ENCODE data around the gene POU2AF1.

POU2AF1 gene

DNA sequence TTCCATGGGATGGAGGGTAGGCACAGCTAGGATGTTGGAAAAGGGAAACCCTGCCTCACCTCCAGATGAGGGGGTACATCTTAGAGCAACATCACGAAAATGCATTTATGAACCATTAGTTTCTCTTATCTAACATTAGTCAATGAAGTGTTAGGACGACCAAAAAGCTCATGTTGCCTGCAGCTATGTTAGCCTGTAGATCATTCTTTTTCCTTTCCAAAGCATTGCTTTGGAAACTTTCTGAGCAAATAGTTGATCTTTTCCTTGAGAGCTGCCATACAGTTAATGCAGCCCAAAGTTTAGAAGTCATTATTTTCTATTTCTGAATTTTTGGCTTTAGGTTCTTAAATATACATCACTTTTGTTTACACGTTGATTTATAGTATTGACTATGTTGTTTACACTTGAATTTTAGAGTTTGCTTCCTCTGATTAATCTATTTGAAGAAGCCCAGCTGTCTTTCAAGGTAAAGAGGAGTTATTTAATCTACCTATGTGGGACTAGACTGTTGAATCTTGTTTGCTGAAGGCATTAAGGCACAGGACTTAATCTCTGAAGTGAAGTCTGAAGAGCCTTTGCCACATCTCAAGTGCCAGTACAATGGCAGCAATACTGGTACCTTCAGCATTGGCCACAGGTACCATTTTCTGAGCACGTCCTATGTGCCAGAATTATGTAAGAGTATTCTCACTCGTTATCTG lies 69.7 kb downstream of the POU2AF1 start:
- no peaks in the 10 kb centered on the region for H3K36me3 Mint-ChIP-seq
- H3K9me3 Mint-ChIP-seq, result no peaks in the 10 kb centered on the region
- H3K27me3 Mint-ChIP-seq, result peaks cover 15% of the 10 kb centered on the region
- no peaks in the 10 kb centered on the region for H3K4me1 Mint-ChIP-seq
- H3K27ac Mint-ChIP-seq, result no peak overlapping the region
- H3K4me3 Mint-ChIP-seq, result no peak overlapping the region

DNA sequence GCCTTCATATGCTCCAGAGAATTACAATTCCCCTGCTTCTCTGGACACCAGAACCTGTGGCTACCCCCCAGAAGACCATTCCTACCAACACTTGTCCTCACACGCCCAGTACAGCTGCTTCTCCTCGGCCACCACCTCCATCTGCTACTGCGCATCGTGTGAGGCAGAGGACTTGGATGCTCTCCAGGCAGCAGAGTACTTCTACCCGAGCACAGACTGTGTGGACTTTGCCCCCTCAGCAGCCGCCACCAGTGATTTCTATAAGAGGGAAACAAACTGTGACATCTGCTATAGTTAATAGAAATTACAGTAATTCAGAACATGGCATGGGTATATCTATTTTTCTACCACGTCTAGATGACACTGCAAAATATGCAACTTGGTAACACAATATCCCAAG lies 70.9 kb downstream of the POU2AF1 start:
- H3K9me3 Mint-ChIP-seq, result no peaks in the 10 kb centered on the region
- H3K36me3 Mint-ChIP-seq, result no peaks in the 10 kb centered on the region
- H3K27me3 Mint-ChIP-seq, result peaks cover 12% of the 10 kb centered on the region
- H3K27ac Mint-ChIP-seq, result no peak overlapping the region
- no peak overlapping the region for H3K4me3 Mint-ChIP-seq
- no peaks in the 10 kb centered on the region for H3K4me1 Mint-ChIP-seq

DNA sequence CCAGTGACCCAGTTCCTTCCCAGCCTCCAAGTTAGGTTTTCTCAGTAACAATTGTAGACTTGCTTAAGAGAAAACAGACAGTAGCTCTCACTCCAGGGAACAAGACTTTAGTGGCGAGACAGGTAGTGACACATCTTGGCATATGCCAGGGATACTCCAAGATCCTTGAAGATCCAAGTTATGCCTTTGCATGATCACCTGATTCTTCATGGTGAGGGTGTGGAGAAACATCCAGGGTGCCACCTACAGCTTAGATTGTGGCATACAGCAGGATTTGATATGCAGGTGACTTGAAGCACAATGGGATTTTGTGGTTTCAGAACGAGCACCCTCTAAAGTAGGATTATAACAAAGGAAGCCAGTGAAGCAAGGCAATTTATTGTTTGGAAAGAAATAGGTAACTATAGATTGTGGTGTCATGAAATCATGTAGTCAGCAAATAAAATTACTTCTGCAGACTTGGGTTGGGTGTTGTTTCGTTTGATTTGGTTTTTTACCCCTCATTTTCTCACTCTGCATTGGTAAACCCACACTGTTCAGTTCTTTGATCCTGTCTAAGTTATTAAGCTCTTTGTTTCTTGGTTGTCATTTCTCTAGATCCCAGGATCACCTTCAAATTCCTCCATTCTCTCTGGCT lies 71.5 kb downstream of the POU2AF1 start:
- Mint-ChIP-seq H3K36me3 (no peaks in the 10 kb centered on the region), H3K27ac (no peak overlapping the region), H3K4me3 (no peak overlapping the region), H3K27me3 (peaks cover 13% of the 10 kb centered on the region), H3K4me1 (no peaks in the 10 kb centered on the region), H3K9me3 (no peaks in the 10 kb centered on the region)

DNA sequence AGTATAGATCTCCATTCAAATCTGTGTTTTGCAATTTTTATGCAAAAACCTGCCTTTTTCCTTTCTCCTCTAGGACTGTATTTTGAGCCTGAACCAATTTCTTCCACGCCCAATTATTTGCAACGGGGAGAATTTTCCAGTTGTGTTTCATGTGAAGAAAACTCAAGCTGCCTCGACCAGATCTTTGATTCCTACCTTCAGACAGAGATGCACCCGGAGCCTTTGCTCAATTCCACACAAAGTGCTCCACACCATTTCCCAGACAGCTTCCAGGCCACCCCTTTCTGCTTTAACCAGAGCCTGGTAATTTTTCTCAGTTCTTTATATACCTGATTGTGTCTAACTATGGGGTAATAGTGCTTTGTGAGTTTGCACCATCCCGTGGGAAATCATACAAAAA lies 72.8 kb downstream of the POU2AF1 start:
- H3K4me3 Mint-ChIP-seq, result no peak overlapping the region
- H3K9me3 Mint-ChIP-seq, result no peaks in the 10 kb centered on the region
- H3K36me3 Mint-ChIP-seq, result no peaks in the 10 kb centered on the region
- peaks cover 17% of the 10 kb centered on the region for H3K27me3 Mint-ChIP-seq
- H3K27ac Mint-ChIP-seq, result no peak overlapping the region
- no peaks in the 10 kb centered on the region for H3K4me1 Mint-ChIP-seq

DNA sequence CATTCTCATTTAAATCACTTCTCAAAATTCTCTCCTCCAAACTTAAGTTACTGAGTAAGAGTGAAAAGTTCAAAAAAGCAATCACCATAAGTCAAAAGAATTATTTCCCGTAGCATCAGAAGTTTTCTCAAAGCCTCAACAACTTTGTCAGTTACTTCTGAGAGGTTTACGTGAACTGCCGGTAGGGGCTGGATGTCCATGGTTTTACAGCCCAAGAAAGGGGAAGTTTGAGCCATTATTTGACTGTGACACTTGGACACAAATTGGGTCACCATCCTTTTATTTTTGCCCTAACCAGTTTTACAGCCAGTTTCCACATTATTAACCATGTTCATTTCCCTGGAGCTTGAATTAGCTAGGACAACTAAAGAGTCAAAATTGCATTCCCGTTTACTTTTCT lies 73.2 kb downstream of the POU2AF1 start:
- Mint-ChIP-seq H3K4me3 (no peak overlapping the region), H3K36me3 (no peaks in the 10 kb centered on the region), H3K4me1 (no peaks in the 10 kb centered on the region), H3K9me3 (no peaks in the 10 kb centered on the region), H3K27ac (no peak overlapping the region), H3K27me3 (peaks cover 18% of the 10 kb centered on the region)

DNA sequence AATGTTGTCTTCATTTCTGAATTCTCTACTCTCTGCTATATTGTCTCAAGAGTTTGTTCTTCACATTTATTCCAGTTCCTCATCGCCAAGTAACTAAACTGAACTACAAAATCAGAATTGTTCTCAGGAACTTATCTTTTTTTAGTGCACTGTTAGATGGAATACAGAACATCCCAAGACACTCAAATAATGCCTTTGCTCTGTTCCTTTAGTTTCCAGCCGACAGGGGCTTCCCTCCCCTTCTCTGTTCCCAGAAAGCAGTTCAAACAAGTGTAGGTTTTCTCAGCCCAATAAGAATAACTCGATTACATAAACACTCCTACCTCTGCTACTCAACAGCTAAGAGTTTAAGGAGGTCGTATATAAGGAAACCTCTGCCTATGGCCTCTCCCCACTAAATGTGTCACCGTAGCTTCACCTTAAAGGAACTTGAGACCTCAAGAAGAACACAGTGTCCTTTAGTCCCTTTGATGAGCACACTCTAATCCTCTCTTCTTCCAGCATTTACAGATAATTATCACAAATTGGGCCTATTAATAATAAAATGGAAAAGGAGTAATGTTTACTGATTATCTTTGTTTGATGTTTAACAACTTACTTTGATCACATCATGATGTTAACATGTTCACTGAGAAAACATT lies 73.8 kb downstream of the POU2AF1 start:
- peaks cover 23% of the 10 kb centered on the region for H3K27me3 Mint-ChIP-seq
- no peak overlapping the region for H3K4me3 Mint-ChIP-seq
- H3K9me3 Mint-ChIP-seq, result no peaks in the 10 kb centered on the region
- H3K36me3 Mint-ChIP-seq, result no peaks in the 10 kb centered on the region
- no peaks in the 10 kb centered on the region for H3K4me1 Mint-ChIP-seq
- H3K27ac Mint-ChIP-seq, result no peak overlapping the region

DNA sequence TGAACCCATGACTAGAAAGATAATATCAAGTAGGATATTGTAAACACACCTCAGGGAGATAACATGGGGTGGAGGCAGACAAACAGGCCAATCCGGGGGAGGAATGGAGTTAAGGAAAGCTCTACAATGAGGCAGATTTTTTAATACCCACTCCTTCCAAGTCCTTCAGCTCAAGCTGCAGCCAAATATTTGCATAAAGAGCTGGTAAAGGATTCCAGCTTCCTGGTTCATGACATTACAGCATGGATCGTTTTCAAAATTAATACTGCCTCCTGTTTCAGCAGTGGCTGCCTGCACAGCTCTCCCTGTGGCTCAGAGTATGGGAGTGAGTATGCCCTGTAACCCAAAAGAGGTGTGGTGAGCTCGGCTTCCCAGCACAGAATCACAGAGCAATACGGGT lies 75.6 kb downstream of the POU2AF1 start:
- no peaks in the 10 kb centered on the region for H3K9me3 Mint-ChIP-seq
- H3K4me1 Mint-ChIP-seq, result peaks cover under 1% of the 10 kb centered on the region
- H3K36me3 Mint-ChIP-seq, result no peaks in the 10 kb centered on the region
- peaks cover 25% of the 10 kb centered on the region for H3K27me3 Mint-ChIP-seq
- H3K4me3 Mint-ChIP-seq, result no peak overlapping the region
- H3K27ac Mint-ChIP-seq, result no peak overlapping the region

DNA sequence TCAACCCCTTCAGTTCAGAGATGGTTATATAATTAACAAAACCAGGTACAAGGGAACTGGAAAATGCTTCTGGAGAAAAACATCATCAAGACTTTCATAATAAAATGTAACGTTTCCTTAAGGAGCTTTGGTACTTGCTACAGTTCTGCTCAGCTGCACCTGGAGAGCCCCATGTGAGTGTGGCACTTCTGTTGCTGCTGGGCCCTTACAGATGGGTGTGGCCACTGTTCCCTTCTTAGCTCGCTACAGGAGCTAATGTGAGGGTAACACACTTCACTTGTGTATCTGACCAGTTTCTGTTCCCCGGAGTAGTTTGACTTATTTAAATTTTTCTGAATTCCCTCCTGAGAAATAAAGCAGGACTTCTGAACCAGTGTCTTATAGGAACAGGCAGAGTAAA lies 76.8 kb downstream of the POU2AF1 start:
- Mint-ChIP-seq H3K4me3 (no peak overlapping the region), H3K9me3 (no peaks in the 10 kb centered on the region), H3K36me3 (no peaks in the 10 kb centered on the region), H3K27ac (no peak overlapping the region), H3K4me1 (peaks cover 6% of the 10 kb centered on the region), H3K27me3 (peaks cover 30% of the 10 kb centered on the region)
